Heart left ventricle (tissue), 16 donors: ENCODE measurements around the gene SESN1. TPM values are rescaled to one million over a fixed set of nuclear protein-coding genes. Genes with fewer than 3 reads are reported as not detected.

ENCODE experiments used
- ATAC-seq, 4 donors: fragments of 200-7000 bp; cut with Tn5 transposase; one replicate each; pipeline ENCODE4 v1.9.1; 2020 to 2022; ENCODE audit warnings: moderate library complexity in 4 of 4, mild to moderate bottlenecking in 3 of 4, moderate number of reproducible peaks in 1 of 4
- DNase-seq, 5 donors: peaks; one replicate each; pipeline ENCODE4 v3.0.0-alpha.2; 2020
- H3K27ac ChIP-seq, 12 donors: fragments of 200-600 bp; sonication (generic) in 4 of 12; one replicate each; pipeline versions ENCODE4 v1.5.0 to v1.8.0; 2016 to 2022; ENCODE audit warnings: mild to moderate bottlenecking in 2 of 12
- H3K27me3 ChIP-seq, 9 donors: fragments of 200-600 bp; sonication (generic) in 2 of 9; one replicate each; pipeline versions ENCODE4 v1.5.1 to v1.8.0; 2016 to 2022; ENCODE audit warnings: mild to moderate bottlenecking in 3 of 9
- H3K36me3 ChIP-seq, 9 donors: fragments of 200-600 bp; sonication (generic) in 2 of 9; one replicate each; pipeline versions ENCODE4 v1.5.0 to v1.8.0; 2018 to 2022; ENCODE audit warnings: mild to moderate bottlenecking in 2 of 9
- H3K4me1 ChIP-seq, 12 donors: fragments of 200-600 bp; sonication (generic) in 4 of 12; one replicate each; pipeline versions ENCODE4 v1.5.0 to v1.8.0; 2016 to 2022; ENCODE audit warnings: mild to moderate bottlenecking in 3 of 12
- H3K4me3 ChIP-seq, 12 donors: fragments of 200-600 bp; sonication (generic) in 4 of 12; one replicate each; pipeline versions ENCODE4 v1.5.0 to v1.8.0; 2017 to 2022; ENCODE audit warnings: mild to moderate bottlenecking in 9 of 12, moderate library complexity in 4 of 12
- H3K9me3 ChIP-seq, 12 donors: fragments of 200-600 bp; sonication (generic) in 4 of 12; one replicate each; pipeline versions ENCODE4 v1.5.0 to v1.8.0; 2016 to 2022; ENCODE audit warnings: mild to moderate bottlenecking in 1 of 12
- CTCF ChIP-seq, 12 donors: fragments of 200-600 bp; sonication (generic) in 4 of 12; IDR thresholded peaks; one replicate each; pipeline versions ENCODE4 v1.5.0 to v1.8.0; 2018 to 2022; ENCODE audit warnings: antibody characterized with exemption in 12 of 12, mild to moderate bottlenecking in 5 of 12
- POLR2A ChIP-seq, 2 donors: fragments of 450-650 bp; IDR thresholded peaks; one replicate each; pipeline ENCODE4 v1.6.1; 2017; ENCODE audit warnings: antibody characterized with exemption in 2 of 2, mild to moderate bottlenecking in 2 of 2, moderate library complexity in 2 of 2
- WGBS, 4 donors: extraction: QIAGEN DNeasy Blood & Tissue Kit in 2 of 4; methylation state at CpG; one replicate each; pipeline versions ENCODE4 v1.1.5 to v1.1.7; 2013 to 2018; 5-methylcytosine and 5-hydroxymethylcytosine counted together
- intact Hi-C, 10 donors: fragments of 100-400 bp; cut with DNase I; formaldehyde crosslinking; loops; one replicate each; pipeline versions ENCODE4 v1.11.1 to v1.14.2; 2022
- polyA plus RNA-seq, 2 donors: library from polyadenylated mRNA; stranded (reverse); fragments of 200-250 nt; gene quantifications; one replicate each; pipeline ENCODE4 v1.2.3, GENCODE V29; 2013
- total RNA-seq, 9 donors: library from RNA; depleted of rRNA in 2 of 9; stranded (reverse); fragments of >200 nt in 2 of 9; fragmentation: NEBNext Ultra II Directional in 3 of 9; extraction: Animal tissue kit (Norgen Biotek cat#: 25700) in 3 of 9; gene quantifications; one replicate each; pipeline versions ENCODE4 v1.1.0 to v1.2.4, GENCODE V29; 2016 to 2023
- donor health status: ischemic (EF 13 %, LVEDD 7.1; RV severe dilation, severe dysfunction).
- donor health status: healthy with polysubstance abuse.
- donor health status: DM: no; HTN: yes; CAD: no.
- donor health status: DM: no; HTN: no; CAD: no.
- donor health status: ischemic (EF 25% LVEDD 6.9; RV normal size, moderate dysfunction).
- donor health status: ischemic (EF 25% LVEDD 5.7; RV mildly dilated, moderate dysfunction).
- donor health status: healthy.
- donor health status: DM: yes; HTN: yes; CAD: no.
- donor health status: ischemic (EF 35%, LVEDD 5.7; RV mildly dilated, moderate dysfunction).
- donor health status: nonischemic (EF 11% LVEDD 7.7; RV severe dilation, severe dysfunction).
- donor health status: DM: yes; HTN: yes; CAD: no.
- donor health status: PGD.
- donor health status: ischemic (EF 29% LVEDD 5.4; RV normal size, mild dysfunction).
- donor health status: nonischemic (EF 23%, LVEDD 6.1; RV moderate dilation, normal function).

SESN1 gene
- total and polyA plus RNA-seq, 11 donors = 22.5 to 63.2 (median 34.6) TPM

GRCh38 chr6:109081516-109082187 is 13.0 kb downstream of the SESN1 start:
- DNase-seq (no peak), ATAC-seq (no peak)
- Histone ChIP-seq H3K4me3 (no peak overlapping the region), H3K27ac (peak overlapping the region; percentile 20 to 88 (median 78)), H3K36me3 (peaks cover 0 to 17% (median 7%) of the 10 kb centered on the region in 9 donors), H3K9me3 (no peaks in the 10 kb centered on the region), H3K27me3 (no peaks in the 10 kb centered on the region), H3K4me1 (peaks cover 2 to 80% (median 38%) of the 10 kb centered on the region in 12 donors)
- TF ChIP-seq CTCF (IDR thresholded peaks at IDR 0.05) (no peak), POLR2A (IDR thresholded peaks at IDR 0.05) (no peak)
- WGBS, 4 donors = 56 to 65% (median 61%) methylated on average over 4 of the region's 4 CpGs
- intact Hi-C loops = loop anchor here in 1 of 10 donors (5.0 kb wide), 1 partner anchor 524 kb away; no protein-coding TSS in a partner anchor

GRCh38 chr6:109081026-109081425 is 13.6 kb downstream of the SESN1 start:
- intact Hi-C loops = loop anchor here in 1 of 10 donors (5.0 kb wide), 1 partner anchor 524 kb away; no protein-coding TSS in a partner anchor
- TF ChIP-seq POLR2A (IDR thresholded peaks at IDR 0.05) (no peak), CTCF (IDR thresholded peaks at IDR 0.05) (no peak)
- DNase-seq (no peak), ATAC-seq (no peak)
- Histone ChIP-seq H3K27ac (peak overlapping the region; percentile 20 to 88 (median 80)), H3K27me3 (no peaks in the 10 kb centered on the region), H3K36me3 (peaks cover 0 to 16% (median 4%) of the 10 kb centered on the region in 9 donors), H3K9me3 (no peaks in the 10 kb centered on the region), H3K4me1 (peaks cover 6 to 84% (median 41%) of the 10 kb centered on the region in 12 donors), H3K4me3 (no peak overlapping the region)
- WGBS, 4 donors = 44 to 71% (median 60%) methylated on average over 1 of the region's 1 CpG

- ATAC-seq (peak; percentile 89 to 91 (median 90)), DNase-seq (peak in 4 of 5 donors; percentile 70 to 80 (median 74))
- peaks cover 0 to 10% (median 0%) of the 10 kb centered on the region in 9 donors for H3K36me3 ChIP-seq
- peak overlapping the region; percentile 41 to 88 (median 82) for H3K27ac ChIP-seq
- no peaks in the 10 kb centered on the region for H3K9me3 ChIP-seq
- H3K4me1 ChIP-seq = peaks cover 6 to 81% (median 41%) of the 10 kb centered on the region in 12 donors
- WGBS, 4 donors = 12 to 22% (median 14%) methylated on average over 4 of the region's 4 CpGs
- intact Hi-C loops = loop anchor here in 8 of 10 donors (5.0 to 10.0 kb wide), 6 partner anchors 135 to 538 kb away; partner anchors contain the start of gene ARMC2 (in 2 of the 8)
- peak overlapping the region in 5 of 12 donors; percentile 5 to 19 (median 8) for H3K4me3 ChIP-seq
- TF ChIP-seq CTCF (IDR thresholded peaks at IDR 0.05) (no peak), POLR2A (IDR thresholded peaks at IDR 0.05) (peak in 1 of 2 donors; percentile 23)
- H3K27me3 ChIP-seq = no peaks in the 10 kb centered on the region
Observed at GRCh38 chr6:109079981-109080380, 14.7 kb downstream of the SESN1 start.

DNA sequence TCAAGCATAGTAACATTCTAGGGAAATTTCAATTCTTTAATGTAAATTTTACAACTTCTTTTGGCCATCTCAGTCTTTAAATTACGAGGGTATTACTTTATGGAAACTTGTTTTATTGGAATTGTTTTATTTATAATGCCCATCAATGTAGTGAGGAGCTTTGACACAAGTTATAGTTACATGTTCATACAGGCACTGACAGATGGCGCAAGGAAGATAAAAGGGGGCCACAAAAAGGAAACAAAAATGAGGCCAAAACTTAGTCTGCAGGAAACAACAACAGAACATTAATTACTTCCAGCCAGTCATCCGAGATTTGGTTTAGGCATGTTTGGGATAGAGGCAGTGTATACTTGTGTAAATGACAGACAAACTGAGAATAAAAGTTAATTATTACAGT is 18.3 kb downstream of the SESN1 start:
- Histone ChIP-seq H3K36me3 (no peaks in the 10 kb centered on the region), H3K27me3 (no peaks in the 10 kb centered on the region), H3K27ac (peak overlapping the region in 6 of 12 donors; percentile 6 to 82 (median 16)), H3K4me1 (peaks cover 0 to 78% (median 46%) of the 10 kb centered on the region in 12 donors), H3K9me3 (no peaks in the 10 kb centered on the region), H3K4me3 (no peak overlapping the region)
- no peak for ATAC-seq
- 39 to 46% (median 42%) methylated on average over 3 of the region's 3 CpGs for whole genome bisulfite sequencing, 4 donors
- TF ChIP-seq POLR2A (IDR thresholded peaks at IDR 0.05) (no peak), CTCF (IDR thresholded peaks at IDR 0.05) (no peak)
- intact Hi-C loops = loop anchor here in 8 of 10 donors (5.0 to 10.0 kb wide), 6 partner anchors 132 to 534 kb away; partner anchors contain the start of gene ARMC2 (in 2 of the 8)
- no peak for DNase-seq
